HepG2 (cell line): ENCODE results near the gene TMEM97.

Experiments
- DBP ChIP-seq: sonication (generic); formaldehyde crosslinking; IDR thresholded peaks from 2 replicates; pipeline ENCODE4 v1.4.0; 2020; ENCODE audit warnings: missing genetic modification reagents; ENCODE audit errors: not compliant biosample characterization
- ELF1 ChIP-seq: sonication (generic); formaldehyde crosslinking; IDR thresholded peaks from 2 replicates; pipeline ENCODE4 v1.4.0; 2020; ENCODE audit warnings: missing genetic modification reagents
- EZH2 ChIP-seq: conservative IDR thresholded peaks from 2 replicates; pipeline ENCODE4 v1.6.1; 2012; ENCODE audit warnings: mild to moderate bottlenecking, low read depth, low read length, moderate library complexity
- FOXP4 ChIP-seq: sonication (generic); formaldehyde crosslinking; IDR thresholded peaks from 2 replicates; pipeline ENCODE4 v1.4.0; 2020; ENCODE audit warnings: missing genetic modification reagents
- NBN ChIP-seq: fragments of 450-650 bp; conservative IDR thresholded peaks from 2 replicates; pipeline ENCODE4 v1.6.1; 2017
- U2AF2 ChIP-seq: fragments of 200-400 bp; formaldehyde crosslinking; IDR thresholded peaks from 2 replicates; pipeline ENCODE4 v1.6.1; 2017; ENCODE audit warnings: low read depth, mild to moderate bottlenecking, low read length

- TF ChIP-seq NBN (no peak), ELF1 (CRISPR knock-in tag) (no peak), EZH2 (no peak), U2AF2 (no peak), DBP (CRISPR knock-in tag) (no peak), FOXP4 (no peak)
Observed at GRCh38 chr17:28270055-28270454, 48.9 kb upstream of the TMEM97 start.
